WI38 (cell line): ENCODE measurements around the gene TRIM71.

Experiments used
- H3K4me3 ChIP-seq: 2 replicates; pipeline ENCODE4 v1.5.1; 2011; ENCODE audit warnings: low read depth, mild to moderate bottlenecking, control low read depth, low read length
- TF ChIP-seq, protein P1 (sequence below): IDR thresholded peaks from 2 replicates; pipeline ENCODE4 v1.5.1; 2012; ENCODE audit warnings: low read depth, mild to moderate bottlenecking, control low read depth, low read length

The TRIM71 gene

DNA sequence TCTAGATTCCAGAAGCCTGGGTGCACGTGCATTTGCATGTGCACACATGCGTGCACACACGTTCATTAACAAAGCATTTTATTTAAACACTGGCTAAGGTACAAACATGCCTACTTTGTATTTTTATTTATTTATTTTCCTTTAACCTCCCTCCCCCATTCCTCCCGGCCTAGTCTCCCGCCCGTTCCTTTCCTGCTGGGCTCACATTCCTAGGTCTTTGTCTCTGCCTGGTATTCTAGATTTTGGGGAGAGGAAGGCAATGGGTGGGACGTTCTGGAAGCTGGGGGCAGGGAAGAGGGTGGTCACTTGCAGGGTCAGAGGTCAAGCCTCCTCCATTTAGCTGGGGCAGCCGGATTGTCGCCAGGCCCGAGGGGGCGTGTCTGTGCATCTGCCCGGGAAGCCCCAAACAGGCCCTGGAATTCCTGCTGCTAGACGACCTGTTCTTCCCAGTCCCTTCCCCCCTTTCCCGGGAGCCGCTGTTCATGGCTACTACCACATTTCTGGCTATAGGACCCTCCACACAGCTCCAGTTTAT lies 51.8 kb downstream of the TRIM71 start:
- no peak overlapping the region for H3K4me3 ChIP-seq
- TF ChIP-seq, protein P1, sequence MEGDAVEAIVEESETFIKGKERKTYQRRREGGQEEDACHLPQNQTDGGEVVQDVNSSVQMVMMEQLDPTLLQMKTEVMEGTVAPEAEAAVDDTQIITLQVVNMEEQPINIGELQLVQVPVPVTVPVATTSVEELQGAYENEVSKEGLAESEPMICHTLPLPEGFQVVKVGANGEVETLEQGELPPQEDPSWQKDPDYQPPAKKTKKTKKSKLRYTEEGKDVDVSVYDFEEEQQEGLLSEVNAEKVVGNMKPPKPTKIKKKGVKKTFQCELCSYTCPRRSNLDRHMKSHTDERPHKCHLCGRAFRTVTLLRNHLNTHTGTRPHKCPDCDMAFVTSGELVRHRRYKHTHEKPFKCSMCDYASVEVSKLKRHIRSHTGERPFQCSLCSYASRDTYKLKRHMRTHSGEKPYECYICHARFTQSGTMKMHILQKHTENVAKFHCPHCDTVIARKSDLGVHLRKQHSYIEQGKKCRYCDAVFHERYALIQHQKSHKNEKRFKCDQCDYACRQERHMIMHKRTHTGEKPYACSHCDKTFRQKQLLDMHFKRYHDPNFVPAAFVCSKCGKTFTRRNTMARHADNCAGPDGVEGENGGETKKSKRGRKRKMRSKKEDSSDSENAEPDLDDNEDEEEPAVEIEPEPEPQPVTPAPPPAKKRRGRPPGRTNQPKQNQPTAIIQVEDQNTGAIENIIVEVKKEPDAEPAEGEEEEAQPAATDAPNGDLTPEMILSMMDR: no peak

DNA sequence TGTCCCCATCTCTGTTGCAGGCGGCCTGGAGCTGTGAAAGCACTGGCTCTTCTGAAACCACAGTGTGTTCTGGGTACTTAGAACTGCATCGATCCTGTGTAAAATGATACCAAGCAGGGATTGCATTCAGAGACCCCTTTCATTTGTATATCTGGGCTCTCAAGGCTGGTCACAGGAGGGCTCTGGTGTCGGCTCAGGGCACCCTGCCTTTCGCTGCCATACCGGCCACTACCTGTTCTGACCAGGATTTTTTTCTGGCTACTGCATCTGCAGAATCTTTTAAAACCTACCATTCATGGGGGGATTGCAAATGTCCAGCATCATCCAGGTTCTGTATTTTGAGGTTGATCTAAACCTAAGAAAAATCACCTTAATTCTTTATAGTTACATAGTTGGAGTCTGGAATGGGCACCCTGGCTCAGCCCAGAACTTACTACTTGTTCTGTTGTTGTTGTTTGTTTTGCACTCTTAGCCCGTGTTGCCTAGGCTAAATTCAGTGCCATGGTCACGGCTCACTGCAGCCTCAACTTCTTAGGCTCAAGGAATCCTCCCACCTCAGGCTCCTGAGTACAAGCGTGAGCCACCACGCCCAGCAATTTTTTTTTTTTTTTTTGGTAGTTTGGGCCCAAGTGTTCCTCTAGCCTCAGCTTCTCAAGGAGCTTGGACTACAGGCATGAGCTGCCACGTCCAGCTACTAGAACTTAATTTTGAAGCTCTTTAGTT lies 52.7 kb downstream of the TRIM71 start:
- no peak overlapping the region for H3K4me3 ChIP-seq

DNA sequence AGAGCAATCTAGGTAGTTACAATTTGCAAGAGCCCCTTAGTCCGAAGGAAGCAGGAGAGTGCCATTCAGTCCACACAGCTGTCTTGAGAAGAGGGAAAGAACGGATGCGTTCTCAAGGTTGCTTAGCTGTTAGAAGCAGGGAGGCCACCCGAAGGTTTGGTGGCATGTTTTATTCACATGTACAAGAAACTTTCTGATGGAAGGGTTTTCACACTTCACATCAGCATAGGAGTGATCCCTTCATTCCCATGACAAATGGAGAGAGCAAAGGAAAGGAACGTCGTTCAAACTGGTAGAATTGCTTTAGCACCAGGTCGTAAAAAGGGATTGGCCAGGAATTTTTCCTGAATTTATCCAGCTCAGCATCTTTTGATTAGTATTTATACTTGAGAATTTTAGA lies 53.5 kb downstream of the TRIM71 start:
- H3K4me3 ChIP-seq: no peak overlapping the region
- TF ChIP-seq, protein P1: no peak

More for the DNA sequence above, 52.7 kb downstream of the TRIM71 start:
- TF ChIP-seq, protein P1: no peak

DNA sequence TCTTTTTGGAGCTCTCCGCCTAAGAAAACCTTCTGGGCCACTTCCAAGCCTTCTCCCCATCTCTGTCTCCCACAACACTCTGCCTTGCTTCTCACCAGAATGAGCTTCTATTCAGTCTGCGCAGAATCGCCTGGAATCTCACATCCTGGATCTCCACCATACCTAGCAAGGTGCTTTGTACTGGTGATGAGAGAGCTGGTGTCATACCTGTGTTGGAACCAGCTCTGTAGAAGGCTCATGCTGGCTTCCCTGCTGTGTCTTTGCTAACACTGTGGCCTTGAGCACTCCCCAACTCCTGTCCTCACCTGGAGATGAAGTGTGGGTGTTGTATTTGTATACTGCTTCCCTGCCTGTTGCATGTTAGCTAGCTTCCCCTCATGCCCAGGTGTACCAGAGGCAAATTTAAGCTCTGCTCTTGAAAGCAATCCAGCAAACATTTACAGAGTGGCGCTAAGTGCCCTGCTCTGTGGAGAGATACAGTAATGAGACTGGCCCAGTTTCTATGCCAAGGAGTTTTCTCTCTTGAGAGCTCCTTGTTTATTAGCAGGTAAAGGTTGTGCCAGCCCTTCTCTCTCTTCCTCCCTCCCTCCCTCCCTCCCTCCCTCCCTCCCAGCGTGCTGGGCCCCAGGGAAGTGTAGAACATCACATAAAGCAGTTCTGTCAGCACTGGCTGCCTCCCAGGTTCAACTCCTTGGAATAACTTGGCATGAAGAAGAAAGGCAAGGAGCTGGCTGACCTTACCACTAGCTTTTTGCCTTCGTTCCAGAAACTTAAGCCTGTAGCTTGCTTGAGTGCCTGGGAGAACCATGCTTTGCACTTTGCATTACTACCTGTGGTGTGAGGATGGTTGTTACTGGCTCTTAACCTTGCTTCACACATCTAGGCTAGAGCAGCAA lies 54.9 kb downstream of the TRIM71 start:
- no peak overlapping the region for H3K4me3 ChIP-seq
- TF ChIP-seq, protein P1: no peak

DNA sequence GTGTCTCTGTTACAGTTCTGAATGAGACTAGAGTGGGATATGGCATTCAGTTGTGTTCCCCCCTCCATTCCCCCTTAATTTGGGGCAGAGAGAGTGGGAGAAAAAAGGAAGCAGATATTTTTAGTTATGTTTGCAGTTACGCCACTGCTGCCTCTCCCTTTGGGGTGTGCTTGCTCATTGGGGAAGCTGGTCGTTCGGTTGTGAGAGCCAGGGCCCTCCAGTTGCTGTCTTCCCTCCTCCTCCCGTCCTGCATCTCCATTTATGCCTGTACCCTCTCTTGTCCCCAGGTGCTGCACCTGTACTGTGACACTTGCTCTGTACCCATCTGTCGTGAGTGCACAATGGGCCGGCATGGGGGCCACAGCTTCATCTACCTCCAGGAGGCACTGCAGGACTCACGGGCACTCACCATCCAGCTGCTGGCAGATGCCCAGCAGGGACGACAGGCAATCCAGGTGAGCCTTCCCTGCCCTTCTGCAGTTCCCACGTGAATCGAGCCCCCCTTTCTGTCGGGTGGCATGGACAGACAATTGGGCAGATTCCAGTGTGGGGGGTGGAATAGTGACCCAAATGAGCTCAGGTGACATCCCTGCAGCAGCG lies 55.8 kb downstream of the TRIM71 start:
- H3K4me3 ChIP-seq: no peak overlapping the region
- TF ChIP-seq, protein P1: no peak

DNA sequence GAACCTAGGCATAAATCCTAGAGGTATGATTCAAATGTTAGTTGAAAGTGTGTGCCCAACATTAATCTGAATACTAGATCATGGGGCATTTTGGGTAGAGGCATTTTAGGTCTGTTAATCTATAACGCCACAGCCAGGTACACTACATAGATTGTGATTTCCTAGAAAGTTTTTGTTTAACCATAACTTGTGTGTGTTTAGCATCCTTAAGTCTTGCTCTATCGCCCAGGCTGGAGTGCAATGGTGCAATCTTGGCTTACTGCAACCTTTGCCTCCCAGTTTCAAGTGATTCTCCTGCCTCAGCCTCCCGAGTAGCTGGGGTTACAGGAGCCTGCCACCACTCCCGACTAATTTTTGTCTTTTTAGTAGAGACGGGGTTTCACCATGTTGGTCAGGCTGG lies 59.1 kb downstream of the TRIM71 start:
- TF ChIP-seq, protein P1: no peak
- no peak overlapping the region for H3K4me3 ChIP-seq
